Neural cell (in vitro differentiated cells): ENCODE results near the gene FAM193A.

Experiments used
- EP300 ChIP-seq: fragments of 450-650 bp; conservative IDR thresholded peaks from 2 replicates; pipeline ENCODE4 v1.6.1; 2014; ENCODE audit warnings: antibody characterized with exemption, mild to moderate bottlenecking, moderate library complexity; ENCODE audit not compliant: poor library complexity, severe bottlenecking
- EZH2 ChIP-seq: fragments of 200-600, 300-800 bp; shearing (Covaris generic), sonication (generic); IDR thresholded peaks from 2 replicates; pipeline ENCODE4 v1.6.1; 2014; ENCODE audit warnings: antibody characterized with exemption, low read length, borderline replicate concordance, mild to moderate bottlenecking; ENCODE audit not compliant: insufficient read depth, poor library complexity, severe bottlenecking
- MXI1 ChIP-seq: fragments of 450-650 bp; conservative IDR thresholded peaks from 2 replicates; pipeline ENCODE4 v1.6.1; 2014; ENCODE audit warnings: antibody characterized with exemption, mild to moderate bottlenecking; ENCODE audit not compliant: poor library complexity, severe bottlenecking
- POLR2AphosphoS5 ChIP-seq: IDR thresholded peaks from 2 replicates; pipeline ENCODE4 v1.6.1; 2012
- RAD21 ChIP-seq: fragments of 450-650 bp; conservative IDR thresholded peaks from 2 replicates; pipeline ENCODE4 v1.6.1; 2014; ENCODE audit warnings: antibody characterized with exemption, mild to moderate bottlenecking, moderate library complexity
- TAF1 ChIP-seq: IDR thresholded peaks from 2 replicates; pipeline ENCODE4 v1.6.1; 2012; ENCODE audit warnings: low read depth
- TF ChIP-seq, protein P1 (sequence below): fragments of 450-650 bp; IDR thresholded peaks from 2 replicates; pipeline ENCODE4 v1.5.1; 2014; ENCODE audit warnings: antibody characterized with exemption, mild to moderate bottlenecking, moderate library complexity; ENCODE audit not compliant: poor library complexity, severe bottlenecking

- TF ChIP-seq, protein P1, sequence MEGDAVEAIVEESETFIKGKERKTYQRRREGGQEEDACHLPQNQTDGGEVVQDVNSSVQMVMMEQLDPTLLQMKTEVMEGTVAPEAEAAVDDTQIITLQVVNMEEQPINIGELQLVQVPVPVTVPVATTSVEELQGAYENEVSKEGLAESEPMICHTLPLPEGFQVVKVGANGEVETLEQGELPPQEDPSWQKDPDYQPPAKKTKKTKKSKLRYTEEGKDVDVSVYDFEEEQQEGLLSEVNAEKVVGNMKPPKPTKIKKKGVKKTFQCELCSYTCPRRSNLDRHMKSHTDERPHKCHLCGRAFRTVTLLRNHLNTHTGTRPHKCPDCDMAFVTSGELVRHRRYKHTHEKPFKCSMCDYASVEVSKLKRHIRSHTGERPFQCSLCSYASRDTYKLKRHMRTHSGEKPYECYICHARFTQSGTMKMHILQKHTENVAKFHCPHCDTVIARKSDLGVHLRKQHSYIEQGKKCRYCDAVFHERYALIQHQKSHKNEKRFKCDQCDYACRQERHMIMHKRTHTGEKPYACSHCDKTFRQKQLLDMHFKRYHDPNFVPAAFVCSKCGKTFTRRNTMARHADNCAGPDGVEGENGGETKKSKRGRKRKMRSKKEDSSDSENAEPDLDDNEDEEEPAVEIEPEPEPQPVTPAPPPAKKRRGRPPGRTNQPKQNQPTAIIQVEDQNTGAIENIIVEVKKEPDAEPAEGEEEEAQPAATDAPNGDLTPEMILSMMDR = no peak
- TF ChIP-seq EP300 = no peak
- no peak for TF ChIP-seq RAD21
- TF ChIP-seq EZH2 = no peak
- TF ChIP-seq MXI1 = no peak
- TF ChIP-seq POLR2AphosphoS5 = no peak
- no peak for TF ChIP-seq TAF1
Measured at GRCh38 chr4:2651546-2651945, 115.1 kb downstream of the FAM193A start.
